ENCODE results near the gene LRPAP1.

LRPAP1 gene

GRCh38 chr4:3533423-3533820 is 1.2 kb upstream of the LRPAP1 start:
- Histone ChIP-seq H3K9me3 (ENCODE audit: control insufficient read depth, low read length) (no peaks in the 10 kb centered on the region), H3K4me3 (ENCODE audit: insufficient read depth, low read depth, low read length, poor library complexity, severe bottlenecking) (no peak overlapping the region), H3K36me3 (ENCODE audit: control insufficient read depth, insufficient read depth, low read length) (peaks cover 4% of the 10 kb centered on the region), H3K4me1 (ENCODE audit: control insufficient read depth, insufficient read depth, low read length, poor library complexity, severe bottlenecking) (peaks cover 19% of the 10 kb centered on the region), H3K27ac (ENCODE audit: insufficient read depth, low read length, poor library complexity, severe bottlenecking) (no peak overlapping the region), H3K27me3 (replicated peaks; ENCODE audit: control insufficient read depth, insufficient read depth, low read length, poor library complexity, severe bottlenecking) (no peaks in the 10 kb centered on the region)
- DNase-seq: no peak

DNA sequence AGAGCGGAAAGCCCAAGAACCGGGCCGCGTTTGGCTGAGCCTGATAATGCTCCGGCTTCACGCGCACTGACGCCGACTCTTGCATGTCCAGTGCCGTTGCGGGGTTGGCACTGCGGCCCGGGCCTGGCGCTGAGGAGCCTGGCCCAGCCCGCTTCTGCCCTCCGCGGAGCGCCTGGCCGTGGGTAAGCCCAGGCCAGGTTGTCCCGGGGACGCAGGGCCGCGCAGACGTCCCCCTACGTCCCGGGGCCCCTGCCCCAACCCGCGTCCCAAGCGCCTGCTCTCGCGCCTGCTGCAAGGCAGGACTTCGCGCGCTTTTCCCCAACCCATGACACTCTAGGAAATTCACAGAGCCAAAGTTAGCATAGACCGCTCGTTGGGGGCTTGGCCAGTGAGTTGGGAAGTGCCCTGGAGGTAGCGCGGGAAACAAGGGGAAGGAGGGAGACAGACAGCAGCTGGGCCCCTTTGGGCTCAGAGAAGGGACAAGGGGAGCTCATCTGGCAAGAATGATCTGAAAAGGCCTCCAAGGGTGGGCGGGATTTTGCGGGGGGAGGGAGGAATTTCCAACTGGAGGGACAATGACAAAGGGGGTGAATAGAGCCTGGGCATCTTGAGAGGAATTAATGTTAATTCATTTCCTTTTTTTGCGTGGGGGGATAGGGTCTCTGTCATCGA is 665 bp upstream of the LRPAP1 start:
- H3K9me3 ChIP-seq (ENCODE audit: control insufficient read depth, low read length): no peaks in the 10 kb centered on the region
- H3K4me1 ChIP-seq (ENCODE audit: control insufficient read depth, insufficient read depth, low read length, poor library complexity, severe bottlenecking): peaks cover 19% of the 10 kb centered on the region
- peak overlapping the region; percentile 73 for H3K27ac ChIP-seq (ENCODE audit: insufficient read depth, low read length, poor library complexity, severe bottlenecking)
- peak overlapping the region; percentile 97 for H3K4me3 ChIP-seq (ENCODE audit: insufficient read depth, low read depth, low read length, poor library complexity, severe bottlenecking)
- H3K27me3 ChIP-seq (replicated peaks; ENCODE audit: control insufficient read depth, insufficient read depth, low read length, poor library complexity, severe bottlenecking): no peaks in the 10 kb centered on the region
- no peak for DNase-seq
- H3K36me3 ChIP-seq (ENCODE audit: control insufficient read depth, insufficient read depth, low read length): peaks cover 7% of the 10 kb centered on the region

GRCh38 chr4:3531318-3531878 is 824 bp downstream of the LRPAP1 start:
- Histone ChIP-seq H3K27me3 (replicated peaks; ENCODE audit: control insufficient read depth, insufficient read depth, low read length, poor library complexity, severe bottlenecking) (no peaks in the 10 kb centered on the region), H3K4me1 (ENCODE audit: control insufficient read depth, insufficient read depth, low read length, poor library complexity, severe bottlenecking) (peaks cover 19% of the 10 kb centered on the region), H3K4me3 (ENCODE audit: insufficient read depth, low read depth, low read length, poor library complexity, severe bottlenecking) (peak overlapping the region; percentile 97), H3K27ac (ENCODE audit: insufficient read depth, low read length, poor library complexity, severe bottlenecking) (no peak overlapping the region), H3K36me3 (ENCODE audit: control insufficient read depth, insufficient read depth, low read length) (peaks cover 7% of the 10 kb centered on the region), H3K9me3 (ENCODE audit: control insufficient read depth, low read length) (no peaks in the 10 kb centered on the region)
- no peak for DNase-seq

DNA sequence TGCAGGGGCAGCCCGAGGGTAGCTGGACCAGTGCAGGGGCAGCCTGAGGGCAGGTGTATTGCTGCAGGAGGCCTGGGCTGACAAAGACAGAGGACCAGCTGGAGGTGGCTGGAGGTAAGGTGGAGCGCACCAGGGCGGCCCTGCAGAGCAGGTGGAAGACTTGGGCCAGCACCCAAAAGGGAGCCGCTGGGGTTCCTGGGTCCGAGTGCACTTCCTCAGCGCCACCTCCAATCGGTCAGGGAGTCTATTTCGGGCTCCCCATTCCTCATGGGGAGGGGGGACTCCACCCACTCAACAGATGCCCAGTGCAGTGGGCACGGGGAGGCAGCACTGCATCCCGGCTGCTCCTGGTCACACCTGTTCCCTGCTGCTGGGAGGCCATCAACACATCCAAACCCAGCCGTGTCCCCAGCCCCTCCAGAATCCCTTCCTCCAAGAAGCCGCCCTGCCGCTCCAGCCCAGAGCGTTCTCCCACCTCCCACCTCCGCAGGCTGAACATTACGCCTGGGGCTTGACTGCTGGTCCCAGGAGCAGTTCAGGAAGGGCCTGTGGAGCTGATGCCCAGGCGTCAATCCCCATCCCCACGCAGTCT is 1.5 kb downstream of the LRPAP1 start:
- Histone ChIP-seq H3K9me3 (ENCODE audit: control insufficient read depth, low read length) (no peaks in the 10 kb centered on the region), H3K4me1 (ENCODE audit: control insufficient read depth, insufficient read depth, low read length, poor library complexity, severe bottlenecking) (peaks cover 19% of the 10 kb centered on the region), H3K4me3 (ENCODE audit: insufficient read depth, low read depth, low read length, poor library complexity, severe bottlenecking) (peak overlapping the region; percentile 12), H3K27ac (ENCODE audit: insufficient read depth, low read length, poor library complexity, severe bottlenecking) (no peak overlapping the region), H3K27me3 (replicated peaks; ENCODE audit: control insufficient read depth, insufficient read depth, low read length, poor library complexity, severe bottlenecking) (no peaks in the 10 kb centered on the region), H3K36me3 (ENCODE audit: control insufficient read depth, insufficient read depth, low read length) (peaks cover 7% of the 10 kb centered on the region)
- no peak for DNase-seq

- Histone ChIP-seq H3K4me3 (ENCODE audit: insufficient read depth, low read depth, low read length, poor library complexity, severe bottlenecking) (no peak overlapping the region), H3K36me3 (ENCODE audit: control insufficient read depth, insufficient read depth, low read length) (peaks cover 7% of the 10 kb centered on the region)
Observed at GRCh38 chr4:3530051-3530450, 2.2 kb downstream of the LRPAP1 start.

GRCh38 chr4:3529363-3529762 is 2.9 kb downstream of the LRPAP1 start:
- no peaks in the 10 kb centered on the region for H3K9me3 ChIP-seq (ENCODE audit: control insufficient read depth, low read length)
- DNase-seq: no peak
- H3K27ac ChIP-seq (ENCODE audit: insufficient read depth, low read length, poor library complexity, severe bottlenecking): no peak overlapping the region
- no peaks in the 10 kb centered on the region for H3K27me3 ChIP-seq (replicated peaks; ENCODE audit: control insufficient read depth, insufficient read depth, low read length, poor library complexity, severe bottlenecking)
- no peak overlapping the region for H3K4me3 ChIP-seq (ENCODE audit: insufficient read depth, low read depth, low read length, poor library complexity, severe bottlenecking)
- peaks cover 19% of the 10 kb centered on the region for H3K4me1 ChIP-seq (ENCODE audit: control insufficient read depth, insufficient read depth, low read length, poor library complexity, severe bottlenecking)
- peaks cover 10% of the 10 kb centered on the region for H3K36me3 ChIP-seq (ENCODE audit: control insufficient read depth, insufficient read depth, low read length)

More at GRCh38 chr4:3530051-3530450, 2.2 kb downstream of the LRPAP1 start:
- H3K27ac ChIP-seq (ENCODE audit: insufficient read depth, low read length, poor library complexity, severe bottlenecking): no peak overlapping the region
- H3K4me1 ChIP-seq (ENCODE audit: control insufficient read depth, insufficient read depth, low read length, poor library complexity, severe bottlenecking): peaks cover 19% of the 10 kb centered on the region
- no peak for DNase-seq
- no peaks in the 10 kb centered on the region for H3K27me3 ChIP-seq (replicated peaks; ENCODE audit: control insufficient read depth, insufficient read depth, low read length, poor library complexity, severe bottlenecking)
- no peaks in the 10 kb centered on the region for H3K9me3 ChIP-seq (ENCODE audit: control insufficient read depth, low read length)

DNA sequence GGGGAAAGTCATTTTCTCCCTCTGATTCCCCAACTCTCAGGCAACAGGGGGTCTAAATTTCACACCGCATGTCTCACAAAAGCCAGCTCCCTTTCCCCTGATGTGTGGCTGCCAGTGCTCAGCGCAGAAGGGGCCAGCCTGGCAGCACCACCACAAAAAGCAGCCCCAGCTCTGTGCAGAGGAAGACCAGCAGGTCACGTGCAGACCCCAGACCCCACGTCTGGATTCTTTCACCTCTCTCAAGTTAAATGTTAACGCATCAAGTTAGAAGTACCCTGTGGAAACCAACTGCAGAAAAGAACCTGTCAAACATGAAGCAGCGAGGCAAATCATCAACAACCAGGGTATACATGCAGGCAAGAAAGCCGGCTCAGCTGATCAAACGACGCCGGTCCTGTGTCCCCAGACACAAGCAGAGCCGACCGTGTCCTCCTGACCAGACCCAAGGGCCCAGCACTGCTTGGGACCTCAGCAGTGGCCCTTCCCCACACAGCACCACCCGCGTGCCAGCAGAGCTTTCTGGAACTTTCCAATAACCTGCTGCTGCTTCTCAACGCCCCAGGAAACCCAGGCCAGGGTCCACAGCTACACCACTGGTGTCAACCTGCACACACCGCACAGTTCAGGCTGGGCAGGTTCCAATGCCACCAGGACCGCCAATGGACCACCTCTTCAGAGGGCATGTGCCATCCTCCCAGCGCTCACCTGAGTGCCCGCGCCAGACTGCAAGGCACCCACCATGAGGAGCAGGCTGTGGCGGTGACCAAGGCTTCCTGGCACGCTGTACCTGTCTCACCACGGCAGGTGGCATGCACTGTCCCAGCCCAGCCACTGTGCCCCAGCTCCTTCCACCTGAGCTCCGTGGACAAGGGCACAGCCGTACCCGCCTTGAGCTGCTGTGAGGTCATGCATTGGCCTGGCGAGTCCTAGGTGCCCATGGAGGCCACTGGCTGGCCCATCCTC is 4.0 kb downstream of the LRPAP1 start:
- Histone ChIP-seq H3K36me3 (ENCODE audit: control insufficient read depth, insufficient read depth, low read length) (peaks cover 22% of the 10 kb centered on the region), H3K27ac (ENCODE audit: insufficient read depth, low read length, poor library complexity, severe bottlenecking) (no peak overlapping the region), H3K4me1 (ENCODE audit: control insufficient read depth, insufficient read depth, low read length, poor library complexity, severe bottlenecking) (peaks cover 19% of the 10 kb centered on the region), H3K4me3 (ENCODE audit: insufficient read depth, low read depth, low read length, poor library complexity, severe bottlenecking) (no peak overlapping the region), H3K27me3 (replicated peaks; ENCODE audit: control insufficient read depth, insufficient read depth, low read length, poor library complexity, severe bottlenecking) (no peaks in the 10 kb centered on the region), H3K9me3 (ENCODE audit: control insufficient read depth, low read length) (no peaks in the 10 kb centered on the region)
- DNase-seq: no peak

DNA sequence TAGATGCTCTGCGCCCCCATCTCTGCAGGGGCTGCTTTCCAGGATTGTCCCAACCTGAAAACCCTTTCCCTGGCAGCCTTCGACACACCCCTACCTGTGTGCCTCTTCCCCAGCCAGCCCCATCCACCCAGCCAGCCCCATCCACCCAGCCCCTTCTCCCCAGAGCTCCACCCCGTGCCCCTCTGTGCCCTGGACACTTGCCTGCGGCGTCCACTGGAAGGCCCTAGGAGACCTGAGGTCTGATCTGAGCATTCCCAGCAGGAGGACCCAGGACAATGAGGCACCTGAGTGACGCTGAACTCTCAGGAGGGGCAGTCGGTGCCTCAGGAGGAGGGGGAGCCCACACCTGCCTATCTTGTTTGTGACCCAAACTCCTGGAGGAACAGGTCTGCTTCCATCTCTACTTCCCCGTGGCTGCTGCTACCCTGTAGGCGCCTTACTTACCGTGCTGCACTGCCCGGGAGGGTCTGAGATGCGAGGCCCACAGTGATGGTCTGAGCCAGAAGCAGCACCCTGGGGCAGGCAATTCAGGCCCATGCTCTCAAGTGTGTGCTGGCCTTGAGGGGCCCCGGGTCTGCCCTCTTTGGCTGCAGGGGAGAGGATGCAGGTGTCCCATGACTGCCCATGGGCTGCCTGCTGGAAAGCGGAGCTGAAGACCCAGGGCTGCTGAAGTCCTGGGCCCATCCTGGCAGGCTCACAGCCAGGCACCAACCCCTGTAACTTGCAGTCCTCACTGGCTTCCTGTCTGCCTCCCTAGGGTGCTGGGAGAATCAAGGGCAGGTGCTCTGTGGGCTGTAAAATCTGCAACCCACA is 4.9 kb downstream of the LRPAP1 start:
- DNase-seq: no peak
- no peaks in the 10 kb centered on the region for H3K9me3 ChIP-seq (ENCODE audit: control insufficient read depth, low read length)
- no peak overlapping the region for H3K4me3 ChIP-seq (ENCODE audit: insufficient read depth, low read depth, low read length, poor library complexity, severe bottlenecking)
- H3K27me3 ChIP-seq (replicated peaks; ENCODE audit: control insufficient read depth, insufficient read depth, low read length, poor library complexity, severe bottlenecking): no peaks in the 10 kb centered on the region
- H3K4me1 ChIP-seq (ENCODE audit: control insufficient read depth, insufficient read depth, low read length, poor library complexity, severe bottlenecking): peaks cover 15% of the 10 kb centered on the region
- H3K27ac ChIP-seq (ENCODE audit: insufficient read depth, low read length, poor library complexity, severe bottlenecking): no peak overlapping the region
- H3K36me3 ChIP-seq (ENCODE audit: control insufficient read depth, insufficient read depth, low read length): peaks cover 29% of the 10 kb centered on the region

- no peak overlapping the region for H3K4me3 ChIP-seq (ENCODE audit: insufficient read depth, low read depth, low read length, poor library complexity, severe bottlenecking)
- peaks cover 36% of the 10 kb centered on the region for H3K36me3 ChIP-seq (ENCODE audit: control insufficient read depth, insufficient read depth, low read length)
- H3K27me3 ChIP-seq (replicated peaks; ENCODE audit: control insufficient read depth, insufficient read depth, low read length, poor library complexity, severe bottlenecking): no peaks in the 10 kb centered on the region
- peaks cover 12% of the 10 kb centered on the region for H3K4me1 ChIP-seq (ENCODE audit: control insufficient read depth, insufficient read depth, low read length, poor library complexity, severe bottlenecking)
- no peak for DNase-seq
- H3K27ac ChIP-seq (ENCODE audit: insufficient read depth, low read length, poor library complexity, severe bottlenecking): no peak overlapping the region
- no peaks in the 10 kb centered on the region for H3K9me3 ChIP-seq (ENCODE audit: control insufficient read depth, low read length)
Observed at GRCh38 chr4:3526456-3526855, 5.8 kb downstream of the LRPAP1 start.

Measured in effector memory CD4-positive, alpha-beta T cell (primary cell).